ENCODE measurements around the gene PLCB4.

- TF ChIP-seq CTCF (optimal IDR thresholded peaks at IDR 0.05 in 1 of 3, IDR thresholded peaks at IDR 0.05 in 1 of 3, conservative IDR thresholded peaks at IDR 0.05 in 1 of 3; ENCODE audit: extremely low read depth in 1 of 3, insufficient read depth in 2 of 3, low read length in 3 of 3) (no peak), EZH2 (IDR thresholded peaks at IDR 0.05; ENCODE audit: low read length) (no peak)
These were observed 285.7 kb downstream of the PLCB4 start for GRCh38 chr20:9354579-9354978.
